Right cardiac atrium (tissue), 5 donors: ENCODE measurements around the gene RRH. TPM values are rescaled to one million over a fixed set of nuclear protein-coding genes. Genes with fewer than 3 reads are reported as not detected.
"Not testable (repeated sequence)": the region's sequence is repeated elsewhere in the genome, so short reads cannot be mapped to it uniquely, and the experiment has no call there.

Experiments
- ATAC-seq, 2 donors: fragments of 200-7000 bp; cut with Tn5 transposase; one replicate each; pipeline versions ENCODE4 v1.8.0 to v1.9.1; 2020; ENCODE audit warnings: moderate library complexity in 2 of 2, mild to moderate bottlenecking in 1 of 2
- DNase-seq, 3 donors: peaks; one replicate each; pipeline ENCODE4 v3.0.0-alpha.2; 2020
- H3K27ac ChIP-seq: one replicate; pipeline ENCODE4 v1.5.1; 2013; ENCODE audit warnings: mild to moderate bottlenecking, low read length, control low read depth, moderate library complexity
- H3K27me3 ChIP-seq: one replicate; pipeline ENCODE4 v1.6.1; 2013; ENCODE audit not compliant: control insufficient read depth, insufficient read depth
- H3K4me1 ChIP-seq: one replicate; pipeline ENCODE4 v1.6.1; 2013; ENCODE audit warnings: low read length; ENCODE audit not compliant: control insufficient read depth, insufficient read depth
- H3K4me3 ChIP-seq: one replicate; pipeline ENCODE4 v1.5.1; 2013; ENCODE audit warnings: low read length, control low read depth
- H3K9me3 ChIP-seq: one replicate; pipeline ENCODE4 v1.6.1; 2013; ENCODE audit warnings: low read length; ENCODE audit not compliant: control insufficient read depth
- WGBS: extraction: QIAGEN DNeasy Blood & Tissue Kit; methylation state at CpG from one replicate; pipeline ENCODE4 v1.1.7; 2013; 5-methylcytosine and 5-hydroxymethylcytosine counted together
- intact Hi-C, 4 donors: fragments of 100-400 bp; cut with DNase I; formaldehyde crosslinking; loops; one replicate each; pipeline versions ENCODE4 v1.11.0 to v1.14.0; 2022 to 2023
- long read RNA-seq, 4 donors: library from polyadenylated mRNA; unstranded; transcript quantifications; one replicate each; pipeline ENCODE4 v2.0.0, GENCODE V29; 2020 to 2021
- polyA plus RNA-seq: library from polyadenylated mRNA; stranded (reverse); fragments of 200-250 nt; gene quantifications from one replicate; pipeline ENCODE4 v1.2.3, GENCODE V29; 2013
- total RNA-seq, 4 donors: library from RNA; stranded (reverse); fragmentation: NEBNext Ultra II Directional; extraction: Animal tissue kit (Norgen Biotek cat#: 25700); gene quantifications; one replicate each; pipeline ENCODE4 v1.2.1, GENCODE V29; 2021
- donor health status: healthy with polysubstance abuse.
- donor health status: DM: no; HTN: yes; CAD: no.
- donor health status: DM: no; HTN: no; CAD: no.
- donor health status: DM: no; HTN: yes; CAD: no; lungs with severe emphysema.
- donor health status: DM: yes; HTN: yes; CAD: no.

Gene RRH, protein sequence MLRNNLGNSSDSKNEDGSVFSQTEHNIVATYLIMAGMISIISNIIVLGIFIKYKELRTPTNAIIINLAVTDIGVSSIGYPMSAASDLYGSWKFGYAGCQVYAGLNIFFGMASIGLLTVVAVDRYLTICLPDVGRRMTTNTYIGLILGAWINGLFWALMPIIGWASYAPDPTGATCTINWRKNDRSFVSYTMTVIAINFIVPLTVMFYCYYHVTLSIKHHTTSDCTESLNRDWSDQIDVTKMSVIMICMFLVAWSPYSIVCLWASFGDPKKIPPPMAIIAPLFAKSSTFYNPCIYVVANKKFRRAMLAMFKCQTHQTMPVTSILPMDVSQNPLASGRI
- under 1 TPM in 2 of 4 donors, not detected in 2; 0.21 to 0.23 TPM for total RNA-seq
- polyA plus RNA-seq: not detected
- long read RNA-seq, donor 1: 0 reads
- long read RNA-seq, donor 2: 0 reads
- long read RNA-seq, donor 3: 0 reads
- long read RNA-seq, donor 4: 0 reads

DNA sequence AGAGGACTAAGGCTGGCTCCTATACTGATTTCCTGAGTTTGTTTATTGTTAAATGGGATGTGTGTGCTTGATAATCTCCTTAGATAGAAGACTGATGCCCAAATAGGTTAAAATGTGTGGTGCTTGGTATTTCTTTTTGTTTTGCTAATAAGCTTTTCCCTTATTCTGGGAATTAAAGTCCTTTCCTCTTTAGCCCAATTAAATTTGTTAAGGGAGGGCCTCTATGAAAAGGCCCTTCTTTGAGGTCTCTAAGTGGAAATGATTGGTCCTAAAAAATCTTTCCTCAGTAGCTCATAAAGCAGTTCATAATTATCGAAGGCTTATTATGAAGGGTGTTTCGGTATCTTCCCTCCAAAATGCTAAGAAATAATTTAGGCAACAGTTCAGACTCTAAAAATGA lies at the start of gene RRH:
RRH (plus strand) TSS at position 301 of the 400 bp plus-strand sequence; CDS start at position 357, 56 bp downstream.
- Histone ChIP-seq H3K27me3 (no peaks in the 10 kb centered on the region), H3K27ac (no peak within 1 kb of the TSS), H3K9me3 (no peaks in the 10 kb centered on the region), H3K4me1 (no peaks in the 10 kb centered on the region), H3K4me3 (no peak within 1 kb of the TSS)
- ATAC-seq (no peak), DNase-seq (no peak)
- intact Hi-C loops: loop anchor here in 1 of 4 donors (10.0 kb wide), 1 partner anchor 403 kb away; no protein-coding TSS in a partner anchor
- WGBS: 91% methylated on average over 2 of the region's 2 CpGs

GRCh38 chr4:109782092-109782491 lies 45.7 kb upstream of the RRH start:
- H3K9me3 ChIP-seq, DNase-seq, H3K27me3 ChIP-seq, H3K4me1 ChIP-seq, H3K4me3 ChIP-seq, intact Hi-C loops, ATAC-seq, H3K27ac ChIP-seq: not testable (repeated sequence)
- WGBS: 81% methylated on average over 2 of the region's 2 CpGs

- intact Hi-C loops: no loop called here
- H3K4me3 ChIP-seq: no peak overlapping the region
- H3K9me3 ChIP-seq: no peaks in the 10 kb centered on the region
- DNase-seq: no peak
- no peaks in the 10 kb centered on the region for H3K27me3 ChIP-seq
- no peaks in the 10 kb centered on the region for H3K4me1 ChIP-seq
- no peak for ATAC-seq
- no peak overlapping the region for H3K27ac ChIP-seq
- 96% methylated on average over 1 of the region's 1 CpG for WGBS
Measured at GRCh38 chr4:109786846-109787245, 40.9 kb upstream of the RRH start.

DNA sequence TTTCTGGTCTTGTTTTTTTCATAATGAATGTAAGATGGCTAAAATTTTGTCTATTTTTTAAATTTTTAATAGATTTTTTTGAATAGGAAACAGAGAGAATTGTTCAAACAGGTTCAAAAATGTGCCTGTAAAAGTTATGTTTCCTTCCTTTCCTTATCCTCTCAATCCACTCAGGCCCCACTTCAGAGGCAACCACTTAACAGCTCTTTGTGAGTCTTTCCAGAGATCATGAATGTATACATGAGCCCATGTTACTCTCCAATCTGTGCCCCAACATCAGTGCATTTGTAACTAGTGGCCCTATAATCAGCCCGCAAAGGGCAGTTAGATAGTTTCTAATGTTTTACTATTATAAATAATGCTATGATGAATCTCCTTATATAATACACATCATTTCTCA lies 40.0 kb upstream of the RRH start:
- 94% methylated on average over 1 of the region's 1 CpG for WGBS

DNA sequence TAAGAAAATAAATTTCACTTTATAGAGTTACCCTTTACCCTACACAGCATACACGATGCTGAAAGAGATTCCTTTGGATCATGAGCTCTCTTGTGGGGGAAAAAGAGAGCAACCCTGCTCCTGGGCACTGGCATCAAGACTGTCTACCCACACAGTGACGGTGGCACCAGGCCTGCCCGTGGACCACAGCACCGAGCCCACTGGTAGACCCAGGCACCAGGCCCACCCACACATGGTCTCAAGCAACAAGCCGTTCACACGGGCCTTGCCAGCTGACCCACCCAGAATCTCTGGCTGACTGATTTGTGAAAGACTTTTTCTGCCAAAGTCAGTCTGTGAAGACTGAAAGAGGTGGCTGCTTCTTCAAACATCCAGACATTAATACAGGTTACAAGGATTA lies 32.7 kb upstream of the RRH start:
- Histone ChIP-seq H3K9me3 (no peaks in the 10 kb centered on the region), H3K4me3 (no peak overlapping the region), H3K27ac (no peak overlapping the region), H3K4me1 (no peaks in the 10 kb centered on the region), H3K27me3 (no peaks in the 10 kb centered on the region)
- 92% methylated on average over 6 of the region's 6 CpGs for WGBS
- intact Hi-C loops: no loop called here
- DNase-seq (peak in 1 of 3 donors; percentile 42), ATAC-seq (no peak)

More for the DNA sequence above, 40.0 kb upstream of the RRH start:
- Histone ChIP-seq H3K4me3 (no peak overlapping the region), H3K4me1 (no peaks in the 10 kb centered on the region), H3K9me3 (no peaks in the 10 kb centered on the region), H3K27ac (no peak overlapping the region), H3K27me3 (no peaks in the 10 kb centered on the region)
- intact Hi-C loops: no loop called here
- DNase-seq: no peak
- no peak for ATAC-seq

GRCh38 chr4:109798866-109799265 lies 28.9 kb upstream of the RRH start:
- no peak for ATAC-seq
- no peaks in the 10 kb centered on the region for H3K9me3 ChIP-seq
- no peaks in the 10 kb centered on the region for H3K4me1 ChIP-seq
- H3K4me3 ChIP-seq: no peak overlapping the region
- no peak for DNase-seq
- intact Hi-C loops: no loop called here
- no peak overlapping the region for H3K27ac ChIP-seq
- no peaks in the 10 kb centered on the region for H3K27me3 ChIP-seq

DNA sequence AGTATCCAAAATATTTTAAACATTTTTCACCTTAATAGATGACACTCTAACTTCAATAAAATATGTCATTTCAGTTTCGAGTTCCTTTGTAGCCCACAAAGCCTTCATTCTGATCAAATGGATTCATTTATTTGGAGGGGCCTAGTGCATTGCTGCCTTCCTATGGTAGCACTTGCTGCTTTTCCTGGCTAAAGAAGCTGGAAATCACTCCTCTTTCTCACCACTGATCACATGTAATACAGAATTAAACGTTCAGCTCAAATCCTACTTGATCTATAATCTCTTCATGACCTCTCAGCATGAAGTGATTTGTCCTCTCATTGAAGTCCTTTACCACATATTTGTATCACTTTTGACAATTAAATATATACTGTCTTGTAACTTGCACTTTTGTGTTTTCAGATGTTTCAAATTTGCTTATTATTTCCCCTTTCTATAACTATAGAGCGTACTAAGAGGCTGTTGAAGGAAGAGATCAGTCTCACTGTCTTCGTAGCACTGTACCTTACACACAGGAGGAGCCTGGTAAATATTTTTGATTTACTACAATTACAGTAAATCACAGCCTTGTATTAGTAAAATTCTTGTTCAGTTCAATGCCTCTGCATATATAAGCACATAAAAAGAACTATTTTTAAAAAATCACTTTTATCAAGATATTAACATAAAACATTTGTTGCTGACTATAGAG lies 26.5 kb upstream of the RRH start:
- intact Hi-C loops: no loop called here
- no peak overlapping the region for H3K27ac ChIP-seq
- no peaks in the 10 kb centered on the region for H3K9me3 ChIP-seq
- ATAC-seq (no peak), DNase-seq (no peak)
- H3K4me1 ChIP-seq: no peaks in the 10 kb centered on the region
- H3K27me3 ChIP-seq: no peaks in the 10 kb centered on the region
- peak overlapping the region; percentile 76 for H3K4me3 ChIP-seq
- WGBS: 43% methylated on average over 4 of the region's 4 CpGs

- DNase-seq (no peak), ATAC-seq (peak; percentile 80 to 89)
- Histone ChIP-seq H3K4me3 (peak within 1 kb of the TSS; percentile 76), H3K9me3 (no peaks in the 10 kb centered on the region), H3K27me3 (no peaks in the 10 kb centered on the region), H3K4me1 (no peaks in the 10 kb centered on the region), H3K27ac (no peak within 1 kb of the TSS)
- intact Hi-C loops: no loop called here
- 34% methylated on average over 2 of the region's 2 CpGs for WGBS
Measured at GRCh38 chr4:109801895-109802319, 25.9 kb upstream of the RRH start, which contains the start of gene CFI. Gene CFI, minus strand, starts transcription at chr4:109801999. Its CDS starts 28 bp downstream, at chr4:109801971.

GRCh38 chr4:109803924-109804571 lies 23.7 kb upstream of the RRH start:
- no peak for DNase-seq
- intact Hi-C loops: no loop called here
- H3K4me1 ChIP-seq: no peaks in the 10 kb centered on the region
- ATAC-seq: peak; percentile 43 to 44
- H3K27me3 ChIP-seq: no peaks in the 10 kb centered on the region
- H3K27ac ChIP-seq: no peak overlapping the region
- WGBS: 20% methylated on average over 4 of the region's 4 CpGs
- H3K9me3 ChIP-seq: no peaks in the 10 kb centered on the region
- H3K4me3 ChIP-seq: no peak overlapping the region

GRCh38 chr4:109809655-109810054 lies 18.1 kb upstream of the RRH start:
- DNase-seq: no peak

More at GRCh38 chr4:109809655-109810054, 18.1 kb upstream of the RRH start:
- no peaks in the 10 kb centered on the region for H3K4me1 ChIP-seq
- no peaks in the 10 kb centered on the region for H3K27me3 ChIP-seq
- intact Hi-C loops: loop anchor here in 3 of 4 donors (10.0 kb wide), 2 partner anchors 105 to 385 kb away; partner anchors contain the start of gene CASP6 (in 3 of the 3)
- no peak for ATAC-seq
- H3K4me3 ChIP-seq: no peak overlapping the region
- no peak overlapping the region for H3K27ac ChIP-seq
- 93% methylated on average over 2 of the region's 2 CpGs for WGBS
- no peaks in the 10 kb centered on the region for H3K9me3 ChIP-seq
